GM18508 (cell line): ENCODE measurements around the gene LMAN1L.

Experiments
- ATAC-seq: cut with Tn5 transposase; IDR thresholded peaks from one replicate; pipeline ENCODE4 v1.9.1; 2021; ENCODE audit warnings: moderate number of reproducible peaks; ENCODE audit not compliant: insufficient read depth, unreplicated experiment

LMAN1L gene

DNA sequence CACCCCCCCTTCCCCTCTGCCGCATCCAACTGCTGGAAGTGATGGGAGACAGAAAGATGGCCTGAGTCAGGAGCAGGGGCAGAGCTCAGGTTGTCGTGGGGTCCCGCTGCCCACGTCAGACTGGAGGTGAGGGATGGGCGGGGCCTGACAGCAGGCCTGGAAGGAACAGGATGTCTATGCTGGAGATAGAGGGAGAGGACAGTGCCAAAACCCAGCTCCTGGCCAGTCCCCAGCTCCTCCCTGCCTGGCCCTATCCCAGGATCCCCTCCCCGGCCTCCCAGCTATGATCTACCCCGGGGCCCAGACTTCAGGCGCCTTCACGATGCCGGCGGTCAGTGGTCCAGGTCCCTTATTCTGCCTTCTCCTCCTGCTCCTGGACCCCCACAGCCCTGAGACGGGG lies at the start of gene LMAN1L:
LMAN1L (plus strand) TSS at position 303 of the 400 bp plus-strand sequence; CDS start at position 323, 20 bp downstream.
- ATAC-seq = no peak

DNA sequence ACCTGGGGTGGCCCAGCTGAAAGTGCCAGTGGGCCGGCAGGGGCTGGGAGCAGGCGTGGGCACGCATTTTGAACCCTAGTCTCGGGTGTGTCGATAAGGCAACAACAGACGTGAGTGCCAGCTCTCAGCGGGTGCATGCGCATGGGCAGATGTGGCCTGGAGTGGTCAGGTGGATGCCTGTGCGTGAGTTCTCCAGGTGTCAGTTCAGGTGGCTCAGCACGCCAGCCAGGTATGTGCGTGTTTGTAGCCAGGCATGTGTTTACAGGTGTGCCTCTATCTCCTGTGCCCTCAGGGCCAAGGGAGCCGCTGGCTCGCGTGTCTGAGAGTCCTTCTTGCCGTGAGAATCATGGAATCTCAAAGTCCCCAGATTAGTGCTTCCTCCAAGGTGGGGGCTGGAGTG lies 49.2 kb upstream of the LMAN1L start:
- ATAC-seq = no peak

DNA sequence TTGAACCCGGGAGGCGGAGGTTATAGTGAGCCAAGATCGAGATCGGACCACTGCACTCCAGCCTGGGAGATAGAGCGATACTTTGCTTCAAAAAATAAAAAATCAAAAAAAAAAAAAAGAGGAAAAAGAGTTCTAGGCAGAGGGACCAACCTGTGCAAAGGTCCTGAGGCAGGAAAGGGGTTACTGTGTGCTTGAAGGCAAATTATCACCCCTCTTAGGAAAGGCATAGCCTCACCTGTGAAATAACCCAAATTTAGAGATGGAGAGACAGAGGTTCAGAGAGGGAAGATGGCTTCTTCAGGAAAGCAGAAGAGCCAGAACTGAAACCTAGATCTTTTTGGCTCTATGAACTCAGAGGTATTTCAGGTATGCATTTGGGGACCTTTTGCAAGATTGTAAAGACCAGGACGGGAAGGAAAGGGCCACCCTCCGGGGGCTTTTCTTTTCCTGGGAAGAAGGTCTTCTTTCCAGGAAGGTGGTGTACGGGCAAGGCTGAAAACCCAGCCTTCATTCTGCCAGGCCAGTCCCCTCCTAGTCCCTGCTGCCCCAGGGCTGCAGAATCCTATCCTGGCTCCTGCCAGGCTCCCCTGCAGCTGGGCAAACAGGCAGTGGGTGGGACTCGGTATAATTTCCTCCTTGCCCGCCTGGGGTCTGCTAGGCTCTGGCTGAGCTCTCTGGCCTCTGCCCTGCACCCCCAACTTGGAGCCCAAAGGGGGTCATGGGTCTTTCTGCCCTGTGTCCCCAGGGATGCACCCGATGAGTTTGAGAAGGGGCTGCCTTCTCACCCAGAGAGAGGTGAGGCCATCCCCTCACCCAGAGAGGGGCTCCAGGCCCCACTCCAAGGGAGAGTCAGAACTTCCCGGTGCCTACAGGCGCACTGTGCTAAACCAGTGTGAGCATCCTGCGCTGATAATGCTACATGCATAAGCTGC lies 45.2 kb upstream of the LMAN1L start:
- ATAC-seq = no peak

DNA sequence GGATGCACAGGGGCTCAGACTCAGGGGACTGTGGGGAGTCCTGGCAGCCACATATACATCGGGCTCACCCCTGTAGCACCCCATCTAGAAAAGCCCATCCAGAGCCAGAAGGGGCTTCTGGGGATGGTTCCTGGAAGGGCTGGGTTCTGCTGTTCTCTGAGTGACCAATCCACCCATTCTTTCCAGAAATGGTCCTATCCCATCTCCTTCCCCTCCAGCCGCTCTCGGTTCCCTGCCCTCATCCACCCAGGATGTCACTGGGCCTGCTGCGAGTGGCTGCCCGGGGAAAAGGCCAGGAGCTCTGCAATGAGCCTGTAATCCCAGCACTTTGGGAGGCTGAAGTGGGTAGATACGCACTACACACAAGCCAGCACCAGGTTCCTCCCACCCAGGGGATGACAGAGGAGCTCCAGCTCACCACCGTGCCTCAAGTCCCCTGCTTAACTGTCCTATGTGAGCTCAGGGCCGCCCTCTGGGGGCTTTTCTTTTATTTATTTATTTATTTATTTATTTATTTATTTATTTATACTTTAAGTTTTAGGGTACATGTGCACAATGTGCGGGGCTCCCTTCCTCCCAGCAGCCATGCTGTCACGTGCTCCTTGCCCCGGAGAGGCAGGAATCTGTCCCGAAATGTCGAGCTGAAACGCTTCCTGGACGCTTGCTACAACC lies 44.4 kb upstream of the LMAN1L start:
- ATAC-seq = no peak

DNA sequence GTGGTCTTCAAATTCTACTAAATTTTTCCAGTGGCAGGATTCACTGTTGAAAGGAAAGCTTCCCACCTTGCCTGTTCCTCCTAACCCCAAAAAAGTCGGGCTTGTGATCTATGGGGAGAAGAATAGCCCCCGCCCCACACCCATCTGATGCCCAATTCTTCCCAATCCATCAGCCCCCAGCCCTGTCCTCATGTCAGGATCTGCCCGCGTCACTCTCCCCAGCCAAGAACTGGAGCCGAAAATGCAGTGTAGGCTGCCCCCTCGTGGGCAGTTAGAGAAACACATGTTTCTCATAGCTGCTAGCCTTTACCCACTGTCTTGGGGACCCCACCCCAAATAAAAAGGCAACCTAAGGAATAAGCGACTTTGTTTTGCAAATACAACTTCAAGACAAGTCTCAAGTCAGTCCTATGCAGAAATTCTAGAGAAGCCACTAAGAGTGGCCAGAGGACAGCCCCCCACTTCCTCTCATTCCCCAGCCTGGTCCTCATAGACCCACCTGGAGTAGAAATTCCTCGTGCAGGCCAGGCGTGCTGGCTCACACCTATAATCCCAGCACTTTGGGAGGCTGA lies 43.8 kb upstream of the LMAN1L start:
- ATAC-seq = no peak

DNA sequence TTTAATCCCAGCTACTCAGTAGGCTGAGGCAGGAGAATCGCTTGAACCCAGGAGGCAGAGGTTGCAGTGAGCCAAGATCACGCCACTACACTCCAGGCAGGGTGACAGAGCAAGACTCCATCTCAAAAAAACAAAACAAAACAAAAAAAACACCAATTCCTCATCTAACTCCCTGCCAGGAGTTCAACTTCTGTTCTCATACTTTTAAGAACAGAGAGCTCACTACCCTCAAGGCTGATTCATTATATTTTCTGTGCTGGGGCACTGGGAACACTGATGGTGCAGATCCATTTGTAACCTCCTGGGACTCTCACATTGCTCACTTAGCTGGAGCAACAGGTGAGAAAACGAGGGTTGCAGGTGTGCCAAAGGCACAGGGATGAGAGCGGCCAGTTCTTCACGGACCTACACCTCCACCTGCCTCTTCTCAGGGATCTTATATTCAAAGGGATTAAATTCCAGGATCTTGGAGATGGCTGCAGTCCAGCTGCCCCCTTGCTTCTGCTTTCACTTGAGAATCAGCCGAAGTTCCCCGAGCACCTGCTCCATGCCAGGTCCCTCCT lies 43.1 kb upstream of the LMAN1L start:
- no peak for ATAC-seq

DNA sequence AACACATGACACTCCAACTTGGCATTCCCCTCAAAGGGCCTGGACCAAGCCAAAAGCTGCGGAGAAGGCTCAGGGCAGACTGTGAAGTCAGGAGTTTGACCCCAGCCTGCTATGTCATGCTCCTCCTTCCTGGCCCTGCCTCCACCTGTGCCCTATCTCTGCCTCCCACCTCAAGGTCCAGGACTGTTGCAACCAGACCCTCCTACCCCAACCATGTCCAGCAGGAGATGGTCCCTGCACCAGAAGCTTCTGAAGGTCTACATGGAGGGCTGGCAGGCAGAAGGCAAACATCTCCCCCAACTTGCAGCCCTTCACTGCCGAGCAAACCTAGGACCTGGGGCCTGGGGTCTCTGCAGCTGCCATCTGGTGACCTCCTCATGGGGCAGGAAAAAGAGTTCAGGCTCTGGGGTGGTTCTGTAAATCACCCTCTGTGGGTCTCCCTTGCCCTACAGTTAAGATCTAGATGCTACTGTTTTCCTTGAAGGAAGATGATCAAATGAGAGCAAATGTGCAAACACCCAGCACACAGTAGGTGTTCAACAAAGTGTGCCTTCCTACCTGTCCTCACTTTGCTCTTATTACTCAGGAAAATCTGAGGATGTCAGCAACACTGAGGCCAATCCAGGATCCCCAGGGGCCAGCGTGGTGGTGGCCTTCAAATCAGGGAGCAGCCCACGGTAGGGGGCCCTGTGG lies 42.3 kb upstream of the LMAN1L start:
- no peak for ATAC-seq

DNA sequence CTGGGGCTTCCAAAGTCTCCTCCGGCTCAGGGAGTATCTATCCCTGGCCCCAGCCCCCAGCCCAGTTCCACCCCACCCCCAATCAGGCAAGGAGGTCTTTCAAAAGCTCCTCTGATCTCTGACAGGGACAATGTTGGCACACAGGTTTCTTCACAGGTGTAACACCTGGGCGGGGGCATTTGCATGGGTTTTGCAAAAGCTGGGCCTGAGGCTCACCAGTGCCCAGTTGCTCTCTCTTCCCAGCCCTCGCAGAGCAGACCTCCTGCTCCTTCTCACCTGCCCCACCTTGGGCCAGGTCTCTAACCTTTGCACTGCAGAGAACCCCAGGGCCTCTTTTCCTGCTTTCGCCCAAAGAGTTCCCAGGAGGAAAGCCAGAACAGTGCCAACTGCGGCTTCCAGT lies 39.3 kb upstream of the LMAN1L start:
- no peak for ATAC-seq

DNA sequence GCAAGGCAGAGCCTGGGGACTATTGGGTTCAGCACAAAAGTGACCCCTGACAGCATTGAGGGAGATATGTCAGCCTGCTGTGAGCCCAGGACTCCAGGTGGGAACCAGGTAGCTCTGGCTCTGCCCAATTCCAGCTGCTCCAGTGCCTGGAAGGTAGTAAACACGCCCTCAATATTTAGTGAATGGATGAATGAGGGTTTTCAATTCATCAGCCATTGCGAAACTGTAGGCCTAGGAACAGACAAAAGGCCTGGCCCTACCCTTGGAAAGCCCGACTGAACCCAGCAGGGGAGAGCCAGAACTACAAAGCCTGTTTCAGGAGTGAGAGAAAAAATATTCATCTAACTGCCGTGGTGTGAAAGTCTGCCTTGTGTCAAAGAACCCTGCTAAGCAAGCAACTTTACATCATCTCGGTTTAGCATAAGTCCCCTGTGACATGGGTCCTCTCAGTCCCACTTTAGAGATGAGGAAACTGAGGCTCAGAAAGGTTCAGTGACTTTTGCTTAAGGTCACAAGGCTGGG lies 38.8 kb upstream of the LMAN1L start:
- ATAC-seq = no peak

DNA sequence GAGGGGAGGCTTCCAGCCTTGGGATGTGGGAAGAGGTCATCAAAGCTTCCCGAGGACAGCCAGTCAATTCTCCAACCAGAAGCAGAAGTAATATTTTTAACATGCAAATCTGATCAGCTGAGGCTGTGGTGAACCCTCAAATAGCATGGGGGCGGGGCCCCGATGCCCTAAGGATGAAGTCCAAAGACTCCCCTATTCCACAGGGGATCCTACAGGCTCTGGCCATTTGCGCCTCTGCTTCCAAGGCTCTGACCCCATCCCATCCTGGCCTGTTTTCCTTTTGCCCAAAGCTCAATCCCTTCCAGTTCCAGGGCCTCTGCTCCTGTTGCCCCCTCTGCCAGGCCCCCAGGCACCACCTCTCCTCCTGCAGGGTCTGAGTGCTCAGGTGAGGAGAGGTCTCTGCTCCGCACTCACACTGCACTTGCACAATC lies 37.5 kb upstream of the LMAN1L start:
- ATAC-seq = no peak

DNA sequence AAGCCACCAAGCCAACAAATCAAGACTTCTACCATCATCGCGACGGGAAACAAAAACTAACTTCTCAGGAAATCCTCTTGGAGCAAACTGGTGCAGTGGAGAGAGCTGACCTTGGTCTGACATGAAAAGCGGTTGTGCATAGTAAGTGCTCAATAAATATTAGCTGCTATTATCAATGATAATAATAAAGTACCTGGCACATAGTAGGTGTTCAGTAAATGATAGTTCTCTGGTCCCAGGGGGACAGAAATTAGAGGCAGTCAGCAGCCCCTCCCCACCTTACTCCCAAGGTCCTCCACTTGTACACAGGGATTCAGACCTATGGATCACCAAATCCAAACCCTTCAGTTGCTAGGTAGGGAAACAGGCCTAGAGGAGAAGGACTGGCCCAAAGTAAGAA lies 36.7 kb upstream of the LMAN1L start:
- no peak for ATAC-seq

DNA sequence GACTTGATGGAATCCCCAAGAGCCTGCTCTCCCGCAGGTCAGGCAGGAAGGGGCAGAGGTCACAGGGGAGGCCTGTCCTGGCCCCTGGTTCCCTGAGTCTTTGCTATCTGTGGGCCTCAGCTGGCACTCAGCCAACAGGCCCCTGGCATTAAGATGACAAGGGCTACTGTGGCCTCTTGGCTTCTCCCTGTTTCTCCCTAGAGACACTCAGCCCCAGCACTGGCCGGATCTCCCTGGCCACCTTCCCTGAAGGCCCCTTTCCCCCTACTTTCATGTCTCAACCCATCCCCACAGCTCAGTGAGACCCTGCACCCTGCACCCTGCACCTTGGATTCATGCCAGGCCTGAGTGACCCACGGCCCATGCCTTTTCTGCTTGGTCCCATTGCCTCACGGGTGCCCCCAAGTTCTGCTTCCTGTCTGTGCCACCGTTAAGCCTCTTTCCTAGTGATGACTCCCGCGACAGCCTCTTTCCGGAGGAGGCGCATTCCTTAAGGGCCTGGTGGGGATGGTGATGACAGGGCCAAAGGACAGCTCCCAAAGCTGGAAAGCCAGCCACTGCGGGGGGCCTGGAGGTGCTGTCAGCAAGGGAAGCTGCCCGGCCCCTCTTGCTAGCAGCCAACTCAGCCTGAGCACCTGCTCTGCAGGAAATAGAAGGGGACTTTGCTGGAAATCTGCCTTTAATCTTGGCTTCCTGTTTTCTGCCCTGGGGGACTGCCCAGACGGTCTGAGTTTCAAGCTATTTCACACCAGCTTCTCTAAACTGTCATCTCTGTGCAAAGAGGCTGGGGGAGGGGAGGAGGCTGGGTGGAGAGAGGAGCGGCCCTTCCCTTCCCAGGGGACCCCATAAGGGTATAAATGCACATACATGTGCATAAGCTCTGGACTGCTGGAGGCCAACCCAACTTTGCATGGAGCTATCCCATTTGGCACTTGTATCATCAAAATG lies 35.5 kb upstream of the LMAN1L start:
- no peak for ATAC-seq

DNA sequence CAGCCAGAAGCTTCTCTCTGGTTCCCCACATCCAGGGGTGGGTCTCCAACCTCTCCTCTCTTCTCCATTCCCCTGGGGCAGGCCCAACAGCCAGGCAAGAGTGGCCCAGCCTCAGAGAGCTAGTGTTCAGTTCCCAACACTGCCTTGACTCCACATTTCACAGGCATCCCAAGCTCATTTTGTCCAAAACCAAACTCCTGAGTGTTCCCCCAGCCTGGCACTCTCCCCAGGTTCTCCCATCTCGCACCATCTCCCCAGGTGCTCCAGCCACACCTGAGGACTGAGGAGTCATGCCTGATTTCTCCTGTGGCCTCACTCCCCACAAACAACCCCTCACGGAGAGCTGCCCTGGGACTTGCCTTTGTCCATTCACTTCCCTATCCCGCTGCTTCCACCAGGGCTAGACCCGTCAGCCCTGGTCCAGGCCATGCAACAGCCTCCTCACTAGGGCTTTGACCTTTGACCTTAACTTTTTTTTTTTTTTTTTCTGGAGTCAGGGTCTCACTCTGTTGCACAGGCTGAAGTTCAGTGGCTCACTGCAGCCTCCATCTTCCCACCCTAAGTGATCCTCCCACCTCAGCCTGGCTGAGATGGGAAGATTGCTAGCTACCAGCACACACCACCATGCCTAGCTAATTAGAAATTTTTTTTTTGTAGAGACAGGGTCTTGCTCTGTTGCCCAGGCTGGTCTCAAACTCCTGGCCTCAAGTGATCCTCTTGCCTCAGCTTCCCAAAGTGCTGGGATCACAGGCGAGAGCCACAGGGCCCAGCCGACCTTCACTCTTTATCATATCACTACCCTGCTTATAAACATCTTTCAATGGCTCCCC lies 34.7 kb upstream of the LMAN1L start:
- ATAC-seq = no peak

DNA sequence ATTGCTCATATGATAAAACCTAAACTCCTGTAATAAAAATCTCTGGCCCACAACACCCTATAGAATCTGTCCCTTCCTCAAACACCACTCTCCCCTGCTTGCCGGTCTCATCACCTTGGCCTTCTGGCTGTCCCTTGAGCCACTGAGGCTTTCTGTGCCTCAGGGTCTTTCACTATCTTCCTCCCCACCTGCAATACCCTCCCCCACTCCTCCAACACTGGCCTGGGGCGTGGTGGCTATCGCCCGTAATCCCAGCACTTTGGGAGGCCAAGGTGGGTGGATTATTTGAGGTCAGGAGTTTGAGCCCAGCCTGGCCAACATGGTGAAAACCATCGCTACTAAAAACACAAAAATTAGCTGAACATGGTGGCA lies 34.0 kb upstream of the LMAN1L start:
- no peak for ATAC-seq

DNA sequence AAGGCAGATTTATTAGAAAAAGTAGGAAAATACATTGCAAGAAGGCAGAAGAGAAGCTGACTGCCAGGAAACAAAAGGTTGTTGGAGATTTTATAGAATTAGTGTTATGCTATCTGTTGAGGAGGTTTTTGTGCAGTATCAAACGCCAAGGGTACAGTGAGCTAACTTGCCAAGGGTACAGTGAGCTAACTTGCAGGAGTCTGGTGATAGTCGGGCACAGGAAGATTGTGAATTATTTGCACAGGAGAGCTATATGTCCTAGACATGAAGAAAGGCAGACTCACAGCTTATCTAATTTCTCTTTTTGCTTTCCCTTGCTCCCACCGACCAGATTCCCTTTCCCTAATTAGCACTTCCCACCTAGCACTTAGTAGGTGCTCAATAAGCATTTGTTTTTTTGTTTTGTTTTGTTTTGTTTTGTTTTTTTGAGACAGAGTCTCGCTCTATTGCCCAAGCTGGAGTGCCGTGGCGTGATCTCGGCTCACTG lies 33.4 kb upstream of the LMAN1L start:
- ATAC-seq = no peak

DNA sequence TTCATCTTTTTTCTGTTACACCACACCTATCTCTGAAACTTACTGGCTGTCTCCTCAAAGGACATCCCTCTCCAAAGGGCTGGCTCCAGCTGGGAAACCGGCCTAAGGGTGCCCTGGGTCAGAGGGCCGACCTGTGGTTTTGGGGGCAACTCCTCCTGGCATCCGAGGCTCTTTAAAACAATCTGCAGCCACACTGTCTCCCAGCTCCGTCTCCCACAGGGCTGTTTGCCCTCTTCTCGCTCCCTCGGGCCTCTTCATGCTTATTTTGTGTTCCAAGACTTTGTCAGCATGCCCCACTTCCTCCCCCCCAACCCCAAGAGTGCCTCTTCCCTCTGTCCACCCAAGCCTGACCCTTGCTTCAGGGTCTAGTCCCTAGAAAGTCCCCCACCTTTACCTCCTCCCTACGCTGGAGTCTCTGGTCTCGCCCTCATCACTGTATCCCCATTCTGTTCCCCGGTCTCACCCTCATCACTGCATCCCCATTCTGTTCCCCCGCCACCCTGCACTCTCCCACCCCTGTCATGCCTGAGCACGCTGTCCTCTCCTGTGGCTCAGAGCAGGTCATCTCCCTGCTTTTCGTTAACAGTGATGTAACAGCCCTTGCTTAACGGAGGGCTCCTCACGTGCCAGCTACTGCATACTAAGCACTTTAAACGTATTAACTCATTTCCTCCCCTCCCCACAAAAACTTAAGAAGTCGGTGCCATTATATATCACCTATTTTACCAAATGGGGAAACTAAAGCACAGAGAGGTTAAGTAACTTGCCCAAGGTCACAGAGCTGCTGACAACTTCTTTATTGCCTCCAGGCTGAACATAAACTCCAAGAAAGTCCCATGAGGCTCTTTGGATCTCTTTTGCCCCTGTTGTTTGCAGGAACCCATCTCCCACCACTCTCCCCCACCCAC lies 31.9 kb upstream of the LMAN1L start:
- no peak for ATAC-seq
